ENCODE measurements around the gene GALNT17. TPM values are rescaled to one million over a fixed set of nuclear protein-coding genes. Genes with fewer than 3 reads are reported as not detected.
"Not testable (repeated sequence)": the region's sequence is repeated elsewhere in the genome, so short reads cannot be mapped to it uniquely, and the experiment has no call there.

GALNT17 gene
- total RNA-seq, 1 donor from 2014 or later = not detected

DNA sequence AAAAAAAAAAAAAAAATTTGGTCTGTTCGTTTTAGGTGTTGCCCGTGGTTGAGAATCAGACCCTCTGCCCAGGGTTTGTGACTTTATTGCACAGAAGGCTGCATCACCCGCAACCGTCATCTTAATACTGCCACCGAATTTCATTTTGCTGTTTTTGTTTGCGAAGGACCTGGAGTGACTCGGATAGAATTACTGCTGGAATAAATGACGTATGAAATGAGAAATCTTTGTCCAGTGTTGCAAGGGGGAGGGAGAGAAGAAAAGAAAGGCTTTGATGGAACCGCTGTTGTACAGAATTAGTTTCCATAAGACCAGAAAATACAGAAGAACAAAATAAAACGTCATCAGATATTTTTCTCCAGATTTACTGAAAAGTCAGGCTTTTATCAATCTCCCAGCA lies 103.3 kb downstream of the GALNT17 start:
- intact Hi-C loops (cut with micrococcal nuclease) = no loop called here

DNA sequence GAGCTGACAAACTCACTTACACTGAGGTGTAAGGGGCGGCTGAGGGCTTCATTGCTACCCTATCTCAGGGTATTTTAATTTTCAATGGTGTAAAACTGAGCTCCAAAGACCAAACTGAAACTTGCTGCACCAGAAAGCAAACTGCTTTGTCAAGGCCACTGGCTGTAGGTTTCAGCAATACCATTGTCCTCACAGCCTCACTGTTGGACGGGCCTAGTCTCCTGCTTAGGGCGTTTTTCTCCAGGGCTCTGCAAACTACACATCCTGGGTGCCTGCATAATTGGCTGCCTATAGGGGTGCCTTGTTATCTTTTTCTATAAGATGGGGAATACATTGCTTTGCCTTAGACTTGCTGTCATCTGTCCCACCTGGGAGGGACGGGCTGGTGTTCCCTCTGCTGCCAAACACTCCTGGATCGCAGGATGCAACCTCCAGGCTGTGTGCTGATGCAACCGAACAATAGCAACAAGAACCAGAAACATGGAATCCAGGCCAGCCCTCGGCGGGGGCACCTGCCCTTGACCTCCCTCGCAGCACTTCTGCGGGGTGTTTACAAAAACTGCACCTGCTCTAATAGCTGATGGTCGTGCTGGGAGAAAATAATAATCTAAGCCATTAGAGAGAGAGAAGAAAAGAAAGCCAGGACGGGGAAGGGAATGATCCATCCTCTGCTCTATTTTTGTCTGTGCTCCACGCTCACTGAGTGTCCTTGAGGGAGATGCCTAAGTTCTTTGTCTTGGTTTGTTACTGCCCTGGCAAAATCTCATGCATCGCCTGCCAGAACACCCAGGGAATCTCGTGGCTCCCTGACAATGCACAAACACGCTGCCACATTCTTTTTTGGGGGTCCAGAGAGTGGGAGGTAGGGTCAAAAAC lies 104.5 kb downstream of the GALNT17 start:
- intact Hi-C loops (cut with micrococcal nuclease) = no loop called here

DNA sequence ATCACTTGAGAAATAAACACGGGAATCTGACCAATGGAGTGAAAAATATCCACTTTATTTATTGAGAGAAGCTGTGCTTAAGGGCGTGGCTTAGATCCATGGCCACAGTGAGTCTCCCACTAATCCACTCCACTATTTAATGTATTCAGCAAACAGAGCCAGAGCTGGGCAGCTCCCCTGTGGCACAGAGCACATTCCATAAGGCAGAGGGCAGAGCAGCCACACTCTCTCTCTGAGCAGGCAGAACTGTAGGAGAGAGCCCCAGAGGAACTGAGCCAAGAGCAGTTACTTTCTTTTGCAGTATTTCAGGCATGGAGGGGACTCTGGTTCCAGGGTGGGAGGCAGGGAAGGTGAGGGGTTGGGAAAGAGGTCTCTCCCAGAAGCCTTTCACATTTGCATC lies 106.0 kb downstream of the GALNT17 start:
- intact Hi-C loops (cut with micrococcal nuclease) = no loop called here

DNA sequence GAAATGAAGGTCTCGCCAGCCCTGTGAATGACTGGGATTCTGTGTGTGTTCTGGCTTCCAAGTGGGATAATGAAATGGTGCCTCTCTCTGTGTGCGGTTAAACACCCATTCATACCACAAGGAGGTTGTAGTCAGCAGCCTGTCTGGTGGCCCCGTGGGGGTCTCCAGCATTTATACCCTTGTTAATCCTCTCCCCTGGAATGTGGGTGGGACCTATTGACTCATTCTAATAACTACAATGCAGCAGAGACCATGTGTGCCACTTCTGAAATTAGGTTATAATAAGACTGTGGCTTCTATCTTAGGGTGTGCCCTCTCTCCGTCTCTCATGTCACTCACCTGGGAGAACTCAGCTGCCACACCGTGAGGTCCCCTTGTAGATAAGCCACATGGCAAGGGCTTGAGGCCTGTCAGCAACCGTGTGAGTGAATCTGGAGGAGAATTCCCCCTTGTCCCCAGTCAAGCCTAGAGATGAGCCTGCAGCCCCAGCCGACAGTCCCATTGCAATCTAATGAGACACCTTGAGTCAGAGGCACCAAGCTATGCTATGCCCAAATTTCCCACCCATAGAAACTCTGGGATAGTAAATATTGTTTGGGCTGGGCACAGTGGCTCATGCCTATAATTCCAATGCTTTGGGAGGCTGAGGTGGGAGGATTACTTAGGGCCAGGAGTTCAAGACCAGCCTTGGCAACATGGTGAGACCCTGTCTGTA lies 106.8 kb downstream of the GALNT17 start:
- intact Hi-C loops (cut with micrococcal nuclease) = no loop called here

DNA sequence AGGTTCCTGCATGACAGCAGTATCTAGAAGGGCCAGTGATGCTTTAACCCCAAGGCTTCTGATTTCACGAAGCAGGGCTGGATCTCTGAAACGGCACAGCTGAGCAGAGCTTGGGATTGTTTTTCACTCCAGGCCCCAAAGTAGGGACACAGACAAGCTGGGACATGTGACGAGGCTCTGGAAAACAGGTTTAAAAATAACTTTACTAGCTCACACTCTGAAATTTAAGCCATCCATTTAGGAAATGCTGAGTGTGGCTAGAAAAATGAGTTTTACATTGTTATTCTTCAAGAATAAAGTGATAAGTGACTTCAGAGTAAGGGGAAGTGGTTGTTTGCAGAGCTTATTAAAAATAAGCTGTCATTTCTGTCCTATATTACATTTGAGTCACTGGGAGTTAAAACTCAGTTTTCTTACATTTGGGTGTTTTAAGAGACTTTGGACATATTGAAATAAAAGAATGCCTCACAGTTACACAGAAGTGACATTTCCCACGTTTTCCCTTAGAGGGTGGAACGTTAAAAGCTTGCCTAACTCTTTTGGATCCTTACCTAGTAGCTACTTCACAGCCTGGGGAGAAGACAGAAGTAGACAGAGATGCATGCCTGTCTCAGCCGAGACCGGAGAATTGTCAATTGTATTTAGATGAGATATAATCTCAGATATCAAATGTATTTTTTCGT lies 107.8 kb downstream of the GALNT17 start:
- intact Hi-C loops (cut with micrococcal nuclease) = no loop called here

DNA sequence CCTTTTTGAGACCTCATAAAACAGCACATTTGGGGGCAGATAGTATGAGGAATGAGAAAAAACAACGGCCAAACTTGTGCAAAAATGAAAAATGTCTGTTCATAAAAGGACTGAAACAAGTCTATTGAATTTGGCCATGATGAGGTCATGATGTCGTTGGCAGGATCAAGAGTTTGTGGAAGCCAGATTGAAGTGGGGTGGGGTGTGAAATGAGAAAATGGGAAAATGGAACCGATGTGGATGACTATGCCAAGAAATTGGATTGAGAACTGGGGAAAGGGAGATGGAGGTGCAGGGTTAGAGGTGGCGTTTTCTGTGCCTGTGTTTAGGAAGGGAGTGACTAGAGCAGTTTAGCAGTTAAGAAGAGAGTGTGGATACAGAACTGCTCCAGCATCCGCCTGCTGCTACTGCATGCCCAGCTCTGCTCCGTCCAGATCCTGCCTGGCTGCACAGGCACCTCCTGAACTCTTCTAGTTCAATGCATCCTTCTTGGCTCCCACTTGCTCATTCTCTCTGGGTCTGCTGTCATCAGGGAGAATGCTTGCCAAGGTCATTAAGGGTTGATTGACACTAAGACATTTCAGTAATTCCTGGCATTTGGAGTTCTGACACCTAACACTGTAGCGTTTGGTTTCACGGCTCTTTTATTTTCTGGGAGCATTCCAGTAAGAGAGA lies 111.9 kb downstream of the GALNT17 start:
- intact Hi-C loops (cut with micrococcal nuclease) = no loop called here

DNA sequence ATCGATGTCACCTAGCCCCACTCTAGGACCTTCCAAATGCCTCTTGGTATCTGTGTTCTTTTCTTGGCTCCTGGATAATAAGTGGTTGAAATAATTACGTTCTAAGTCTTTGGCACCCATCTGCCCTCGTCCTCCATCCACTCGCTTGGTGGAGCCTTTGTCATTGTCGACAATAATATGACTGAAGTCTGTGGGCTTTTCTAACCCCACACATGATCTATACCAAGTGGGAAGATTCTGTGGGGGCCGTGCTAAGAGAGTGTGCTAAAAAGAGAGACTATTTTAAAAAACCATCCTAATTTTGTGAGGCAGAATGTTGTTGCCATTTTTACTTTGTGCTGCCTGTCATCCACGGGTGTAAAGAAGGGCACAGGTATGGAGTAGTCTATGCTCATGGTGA lies 113.1 kb downstream of the GALNT17 start:
- intact Hi-C loops (cut with micrococcal nuclease) = no loop called here

DNA sequence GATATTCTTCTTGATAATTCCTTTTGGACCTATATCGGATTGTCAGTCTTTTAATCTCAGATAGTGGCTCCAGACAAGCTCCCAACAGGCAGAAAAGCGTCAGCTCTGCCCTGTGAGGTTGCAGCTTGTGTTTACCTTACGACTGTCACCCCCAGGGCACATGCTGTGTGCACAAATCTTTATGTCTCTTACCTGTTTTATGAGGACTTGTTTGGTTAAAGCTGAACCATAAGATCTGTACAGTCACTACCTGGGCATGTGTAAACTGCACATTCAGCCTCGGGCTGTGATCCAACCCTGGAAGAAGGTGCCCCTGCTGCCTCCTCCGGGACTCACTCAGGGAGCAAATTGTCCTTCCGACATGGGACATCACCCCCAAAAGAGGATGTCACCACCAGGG lies 119.8 kb downstream of the GALNT17 start:
- intact Hi-C loops (cut with micrococcal nuclease) = no loop called here

DNA sequence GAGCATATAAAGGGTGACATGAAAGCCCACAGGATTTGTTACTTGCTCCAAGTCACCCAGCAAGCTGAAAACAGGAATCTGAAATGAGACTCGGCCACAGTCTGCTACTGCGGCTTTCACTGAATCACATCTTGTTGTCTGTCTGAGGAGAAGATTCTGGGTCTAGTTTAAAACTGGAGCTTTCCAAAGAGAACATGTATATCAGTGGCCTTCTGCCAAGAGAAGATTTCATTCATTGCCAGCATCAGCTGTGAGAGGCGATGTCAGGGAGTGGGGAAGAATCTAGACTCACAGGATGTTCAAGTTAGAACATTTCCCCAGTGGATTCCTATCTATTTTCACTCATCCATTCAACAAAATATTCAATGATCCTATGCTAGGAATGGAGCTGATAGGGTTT lies 122.8 kb downstream of the GALNT17 start:
- intact Hi-C loops (cut with micrococcal nuclease) = no loop called here

DNA sequence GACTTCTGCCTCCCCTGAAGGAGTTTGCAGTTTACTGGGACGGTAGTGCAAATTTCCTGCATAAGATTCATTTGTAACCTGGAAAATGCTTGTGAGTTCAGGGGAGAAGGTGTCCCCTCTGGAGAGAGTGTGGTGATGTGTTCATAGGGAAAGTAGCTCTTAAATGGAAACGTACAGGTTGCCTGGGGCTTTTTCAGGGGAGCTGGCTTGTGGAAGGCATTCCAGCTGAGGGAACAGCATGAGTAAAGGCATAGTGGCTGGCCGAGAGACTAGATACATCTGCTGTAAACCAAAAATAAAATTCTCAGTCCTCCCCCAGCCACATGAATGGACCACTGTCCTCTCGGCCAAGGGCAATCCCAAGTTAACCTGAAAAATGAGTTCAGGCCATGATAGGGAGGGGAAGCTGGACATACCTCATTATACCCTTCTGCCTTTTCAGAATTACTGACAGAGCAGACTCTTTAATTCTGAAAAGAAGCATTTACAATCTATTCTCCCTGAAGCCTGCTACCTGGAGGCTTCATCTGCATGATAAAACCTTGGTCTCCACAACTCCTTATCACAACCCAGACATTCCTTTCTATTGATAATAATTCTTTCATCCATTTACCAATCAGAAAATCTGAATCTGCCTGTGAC lies 123.7 kb downstream of the GALNT17 start:
- intact Hi-C loops (cut with micrococcal nuclease) = no loop called here

DNA sequence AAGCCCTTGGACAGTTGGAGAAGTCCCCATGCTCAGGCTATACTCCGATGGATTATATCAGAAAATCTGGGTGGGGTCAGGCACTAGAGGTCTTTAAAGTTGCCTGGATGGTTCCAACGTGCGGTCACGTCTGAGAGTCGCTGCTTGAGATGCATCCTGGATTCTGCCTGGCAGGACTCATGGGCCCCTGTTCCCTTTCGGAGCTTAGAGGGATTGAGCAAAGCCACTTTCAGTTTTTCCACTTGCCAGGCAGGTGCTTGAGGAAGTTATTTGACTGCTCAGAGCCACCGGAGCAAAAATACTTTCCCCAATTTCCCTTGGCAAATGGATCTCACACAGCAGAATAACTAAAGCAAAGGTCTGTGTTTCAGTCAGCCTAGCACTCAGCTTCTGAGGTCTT lies 129.1 kb downstream of the GALNT17 start:
- intact Hi-C loops (cut with micrococcal nuclease) = no loop called here

DNA sequence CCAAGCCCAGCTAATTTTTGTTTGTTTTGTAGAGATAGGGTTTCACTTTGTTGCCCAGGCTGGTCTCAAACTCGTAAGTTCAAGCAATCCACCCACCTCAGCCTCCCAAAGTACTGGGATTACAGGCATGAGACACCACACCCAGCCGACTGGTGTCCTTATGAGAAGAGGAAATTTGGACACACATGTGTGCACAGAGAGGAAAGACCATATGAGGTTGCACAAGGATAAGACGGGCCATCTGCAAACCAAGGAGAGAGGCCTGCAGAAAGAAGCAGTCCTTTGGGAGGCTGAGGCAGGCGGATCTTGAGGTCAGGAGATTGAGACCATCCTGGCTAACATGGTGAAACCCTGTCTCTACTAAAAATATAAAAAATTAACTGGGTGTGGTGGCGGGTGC lies 130.9 kb downstream of the GALNT17 start:
- intact Hi-C loops (cut with micrococcal nuclease) = not testable (repeated sequence)

DNA sequence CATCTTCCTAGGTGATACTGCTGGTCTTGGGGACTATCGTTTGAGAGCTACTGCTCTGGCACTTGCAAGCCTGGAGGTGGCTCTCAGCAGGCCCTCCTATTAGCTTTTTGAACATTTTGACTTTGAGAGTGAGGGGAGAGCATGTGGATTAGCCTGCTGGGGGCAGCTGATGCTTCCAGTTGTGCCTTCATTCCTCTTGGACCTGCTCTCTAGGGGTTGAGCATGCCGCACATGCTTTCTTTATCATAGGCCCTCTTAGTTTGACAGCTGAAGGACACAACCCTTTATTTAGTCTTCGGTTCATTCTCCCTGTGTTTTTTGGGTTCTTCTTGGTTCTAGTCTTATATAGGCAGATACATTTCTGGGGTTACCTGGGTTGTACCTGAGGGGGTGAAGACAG lies 132.1 kb downstream of the GALNT17 start:
- intact Hi-C loops (cut with micrococcal nuclease) = no loop called here

DNA sequence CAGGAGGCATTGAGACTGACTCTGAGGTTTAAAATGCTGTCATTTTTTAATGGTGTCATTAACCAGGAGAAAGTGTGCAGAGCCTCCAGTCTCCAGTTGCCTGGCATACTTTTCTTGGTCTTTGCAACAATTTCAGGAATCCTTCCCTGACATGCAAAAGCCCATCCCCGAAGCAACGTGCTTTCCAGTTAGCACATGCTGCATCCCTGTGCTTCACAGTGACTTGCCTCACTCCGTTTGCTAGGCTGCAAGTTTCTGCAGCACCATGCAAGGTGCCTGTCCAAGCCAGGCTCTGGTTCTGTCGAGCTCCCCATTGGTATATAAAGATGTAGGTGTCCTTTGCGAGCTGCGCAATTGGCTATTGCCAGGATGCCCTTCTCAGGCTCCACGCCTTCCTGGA lies 135.0 kb downstream of the GALNT17 start:
- intact Hi-C loops (cut with micrococcal nuclease) = no loop called here

DNA sequence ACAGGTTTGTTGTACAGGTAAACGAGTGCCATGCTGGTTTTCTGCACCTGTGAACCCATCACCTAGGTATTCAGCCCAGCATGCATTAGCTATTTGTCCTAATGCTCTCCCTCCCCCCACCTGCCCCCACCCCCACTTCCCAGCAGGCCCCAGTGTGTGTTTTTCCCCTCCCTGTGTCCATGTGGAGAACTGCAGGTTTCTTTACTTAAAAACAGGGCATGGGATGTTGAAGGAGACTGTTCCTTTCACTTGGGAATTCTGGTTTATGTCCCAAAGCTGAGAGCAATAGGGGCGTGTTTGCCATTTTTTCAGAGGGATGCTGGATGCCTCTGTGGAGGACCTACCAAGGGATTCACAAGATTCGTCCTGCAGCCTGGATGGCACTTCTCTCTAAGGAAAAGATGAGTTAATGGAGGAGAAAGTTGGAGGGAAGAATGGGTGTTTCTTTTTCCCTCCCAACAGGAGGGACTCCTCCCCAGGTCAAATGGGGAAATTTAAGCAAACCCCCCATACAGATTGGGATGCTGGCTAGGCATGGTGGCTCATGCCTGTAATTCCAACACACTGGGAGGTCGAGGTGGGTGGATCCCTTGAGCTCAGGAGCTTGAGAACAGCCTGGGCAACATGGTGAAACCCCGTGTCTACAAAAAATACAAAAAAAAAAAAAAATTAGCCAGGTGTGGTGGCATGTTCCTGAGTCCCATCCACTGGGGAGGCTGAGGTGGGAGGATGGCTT lies 136.0 kb downstream of the GALNT17 start:
- intact Hi-C loops (cut with micrococcal nuclease) = no loop called here

DNA sequence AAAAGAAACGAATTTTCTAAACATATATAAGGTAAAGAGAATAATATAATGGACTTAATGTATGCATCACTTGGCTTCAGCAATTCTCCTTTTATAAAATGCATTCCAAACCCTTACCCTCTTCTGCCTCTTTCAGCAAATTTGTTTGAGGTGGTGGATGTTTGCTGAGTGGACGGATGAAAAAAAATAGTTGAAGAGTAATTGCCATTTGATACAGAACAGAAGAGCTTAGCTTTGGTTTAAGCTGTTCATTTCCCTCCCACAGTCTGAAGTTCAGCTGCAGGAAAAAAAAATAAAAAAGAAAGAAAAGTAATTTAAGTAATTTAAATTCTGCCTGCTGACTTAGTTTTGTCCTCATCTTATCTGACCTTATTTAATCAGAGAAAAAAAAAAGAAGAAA lies 138.6 kb downstream of the GALNT17 start:
- intact Hi-C loops (cut with micrococcal nuclease) = no loop called here

DNA sequence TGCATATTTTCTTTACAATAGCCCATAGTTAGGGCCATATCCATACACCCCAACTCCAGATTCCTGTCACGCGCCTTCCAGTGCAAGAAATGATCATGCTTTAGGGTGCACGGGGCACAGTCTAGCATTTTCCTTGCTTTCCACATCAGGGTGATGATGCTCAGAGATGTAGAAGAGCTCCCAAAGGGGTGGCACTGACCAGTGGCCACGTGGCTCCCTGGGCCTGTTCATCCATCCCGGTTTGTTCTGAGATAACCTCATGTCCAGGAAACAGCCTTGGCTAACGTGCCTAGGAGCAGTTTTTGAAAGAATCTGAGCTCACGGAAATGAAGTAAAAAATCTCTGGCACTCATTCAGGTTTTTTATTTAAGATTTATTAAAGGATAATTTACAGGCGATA lies 139.3 kb downstream of the GALNT17 start:
- intact Hi-C loops (cut with micrococcal nuclease) = no loop called here

DNA sequence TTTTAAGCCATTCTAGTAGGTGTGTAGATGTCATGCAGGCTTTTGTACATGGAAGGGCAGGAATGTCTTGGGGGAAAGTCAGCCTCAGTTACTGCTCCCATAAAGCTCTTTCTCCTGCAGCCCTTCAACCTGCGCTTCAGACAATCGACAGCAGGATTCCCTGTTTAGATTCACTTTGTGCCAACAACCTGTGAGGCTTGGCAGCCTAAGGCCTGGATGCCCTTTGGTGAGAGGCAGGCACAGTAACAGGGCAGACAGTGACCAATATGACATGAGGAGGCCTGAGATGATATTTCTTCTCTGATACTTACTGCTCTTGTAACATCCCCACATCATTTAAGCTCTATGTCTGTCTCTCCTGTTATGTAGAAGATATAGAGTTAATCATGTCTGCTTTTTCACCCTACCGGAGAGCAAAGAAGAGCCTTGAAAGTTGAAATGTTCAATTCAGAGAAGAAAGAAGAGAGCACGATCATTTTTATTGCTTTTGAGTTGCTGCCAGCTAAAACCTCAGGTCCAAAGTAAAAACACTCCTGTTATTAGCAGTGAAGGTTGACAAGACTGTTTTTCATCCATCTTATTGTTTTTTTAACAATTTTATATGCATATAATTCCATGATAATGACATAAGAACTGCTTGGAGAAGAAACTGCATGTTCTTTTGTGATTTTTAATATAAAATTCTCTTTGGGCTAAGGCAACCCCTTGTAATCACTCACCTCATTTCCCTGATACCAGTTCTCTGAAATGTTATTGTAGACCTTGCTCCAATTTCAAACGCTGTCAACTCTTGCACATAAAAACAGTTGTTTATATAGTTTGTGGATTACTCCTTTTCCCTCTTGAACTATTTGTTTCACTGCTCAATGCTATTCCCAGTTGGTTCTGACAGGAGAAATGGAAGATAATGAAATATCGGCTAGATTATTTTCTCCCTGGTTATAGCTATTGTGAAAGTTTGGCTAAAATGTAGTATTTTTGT lies 140.9 kb downstream of the GALNT17 start:
- intact Hi-C loops (cut with micrococcal nuclease) = no loop called here

DNA sequence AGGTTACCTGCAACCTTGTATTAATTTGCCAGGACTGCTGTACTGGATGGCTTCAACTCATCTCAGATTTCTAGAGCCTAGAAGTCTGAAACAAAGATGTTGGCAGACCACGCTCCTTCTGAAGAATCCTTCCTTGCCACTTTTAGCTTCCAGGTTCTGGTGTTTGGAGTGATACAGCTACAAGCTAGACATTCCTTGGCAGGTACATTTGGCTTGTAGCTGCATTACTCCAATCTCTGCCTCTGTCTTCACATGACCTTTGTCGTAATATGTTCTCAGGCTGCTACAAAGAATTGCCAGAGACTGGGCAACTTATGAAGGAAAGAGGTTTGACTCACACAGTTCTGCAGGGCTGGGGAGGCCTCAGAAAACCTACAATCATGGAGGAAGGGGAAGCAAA lies 146.3 kb downstream of the GALNT17 start:
- intact Hi-C loops (cut with micrococcal nuclease) = no loop called here
